SK-N-SH (cell line): ENCODE results near the gene RNASEH2B. TPM values are rescaled to one million over a fixed set of nuclear protein-coding genes. Genes with fewer than 3 reads are reported as not detected.

Experiments used
- CTCF ChIA-PET: fragments of 300-600, 350-600 bp; formaldehyde crosslinking; extraction: SDS; loops from one replicate; lab custom pipeline; 2021; lab: Yijun Ruan, JAX
- POLR2A ChIA-PET: fragments of 350-600 bp; sonication (Branson Sonifier 250); formaldehyde crosslinking; extraction: SDS; loops from one replicate; lab custom pipeline; 2020; ENCODE audit warnings: antibody characterized with exemption, inconsistent platforms; lab: Yijun Ruan, JAX
- DNase-seq: peaks from one replicate; pipeline ENCODE4 v3.0.0; 2012
- H2AFZ ChIP-seq: fragments of 200-600 bp; sonication (generic); 2 replicates; pipeline ENCODE4 v1.8.1; 2016; ENCODE audit warnings: antibody characterized with exemption, mild to moderate bottlenecking, low read depth
- H3F3A ChIP-seq: fragments of 200-600 bp; sonication (generic); replicated peaks from 2 replicates; pipeline ENCODE3; 2016; ENCODE audit warnings: antibody characterized with exemption, mild to moderate bottlenecking; ENCODE audit not compliant: insufficient read depth
- H3K27ac ChIP-seq, 2 experiments: fragments of 200-500 bp in 1 of 2; fragments of 200-600 bp in 1 of 2; sonication (Bioruptor generic) in 1 of 2; sonication (generic), shearing (Covaris generic) in 1 of 2; 2 replicates each; pipeline versions ENCODE4 v1.5.1 to v1.6.1; 2014 to 2016; ENCODE audit warnings: low read depth in 2 of 2, inconsistent platforms in 1 of 2, low read length in 1 of 2, mild to moderate bottlenecking in 1 of 2, mixed read lengths in 1 of 2
- H3K27me3 ChIP-seq: fragments of 200-600 bp; sonication (generic), shearing (Covaris generic); 2 replicates; pipeline ENCODE4 v1.6.1; 2016; ENCODE audit warnings: mixed run types; ENCODE audit not compliant: insufficient read depth
- H3K36me3 ChIP-seq, 2 experiments: fragments of 200-500 bp in 1 of 2; fragments of 200-600 bp in 1 of 2; sonication (Bioruptor generic) in 1 of 2; sonication (generic) in 1 of 2; replicated peaks in 1 of 2; 2 replicates each; pipeline versions ENCODE3 to v1.5.1; 2014 to 2016; ENCODE audit warnings: low read length in 1 of 2, mild to moderate bottlenecking in 1 of 2; ENCODE audit not compliant: insufficient read depth in 2 of 2, control insufficient read depth in 1 of 2
- H3K4me1 ChIP-seq, 2 experiments: fragments of 200-500 bp in 1 of 2; fragments of 200-600 bp in 1 of 2; sonication (Bioruptor generic) in 1 of 2; sonication (generic), shearing (Covaris generic) in 1 of 2; 2 replicates each; pipeline versions ENCODE4 v1.5.1 to v1.6.1; 2014 to 2016; ENCODE audit warnings: low read depth in 1 of 2, low read length in 1 of 2, mixed run types in 1 of 2; ENCODE audit not compliant: insufficient read depth in 2 of 2, control insufficient read depth in 1 of 2
- H3K4me2 ChIP-seq: fragments of 200-600 bp; sonication (generic), shearing (Covaris generic); 2 replicates; pipeline ENCODE4 v1.6.1; 2017; ENCODE audit warnings: mixed run types
- H3K4me3 ChIP-seq, 2 experiments: fragments of 200-500 bp in 1 of 2; fragments of 200-600 bp in 1 of 2; sonication (Bioruptor generic) in 1 of 2; sonication (generic), shearing (Covaris generic) in 1 of 2; 2 replicates each; pipeline versions ENCODE4 v1.5.1 to v1.8.1; 2014 to 2016; ENCODE audit warnings: low read depth in 2 of 2, inconsistent platforms in 1 of 2, low read length in 1 of 2, mild to moderate bottlenecking in 1 of 2, mixed read lengths in 1 of 2, moderate library complexity in 1 of 2
- H3K79me2 ChIP-seq: fragments of 200-600 bp; sonication (generic); 2 replicates; pipeline ENCODE4 v1.8.1; 2017; ENCODE audit warnings: mild to moderate bottlenecking; ENCODE audit not compliant: insufficient read depth
- H3K9ac ChIP-seq: fragments of 200-600 bp; sonication (generic); 2 replicates; pipeline ENCODE4 v1.6.1; 2017; ENCODE audit warnings: mixed run types
- H3K9me2 ChIP-seq: fragments of 200-600 bp; sonication (generic); 2 replicates; pipeline ENCODE4 v1.6.1; 2017; ENCODE audit warnings: mixed run types
- H3K9me3 ChIP-seq: fragments of 200-600 bp; sonication (generic); 2 replicates; pipeline ENCODE4 v1.6.1; 2017; ENCODE audit warnings: mixed run types, mild to moderate bottlenecking, moderate library complexity
- H4K20me1 ChIP-seq: fragments of 200-600 bp; sonication (generic); 2 replicates; pipeline ENCODE4 v1.6.1; 2017; ENCODE audit warnings: mild to moderate bottlenecking, mixed run types; ENCODE audit not compliant: insufficient read depth
- CHD2 ChIP-seq: fragments of 150-350 bp; IDR thresholded peaks from 2 replicates; pipeline ENCODE4 v1.6.1; 2018; ENCODE audit warnings: low read length; ENCODE audit not compliant: partially characterized antibody
- FOXJ3 ChIP-seq: sonication (generic); formaldehyde crosslinking; IDR thresholded peaks from 2 replicates; pipeline ENCODE4 v1.5.1; 2020; ENCODE audit warnings: mild to moderate bottlenecking, missing genetic modification reagents
- FOXM1 ChIP-seq: IDR thresholded peaks from 2 replicates; pipeline ENCODE4 v1.4.0; 2012; ENCODE audit warnings: low read depth, mild to moderate bottlenecking
- GABPA ChIP-seq: IDR thresholded peaks from 2 replicates; pipeline ENCODE4 v1.4.0; 2012; ENCODE audit warnings: low read depth, mild to moderate bottlenecking
- MAX ChIP-seq: IDR thresholded peaks from 2 replicates; pipeline ENCODE4 v1.4.0; 2012; ENCODE audit warnings: low read depth
- MEF2A ChIP-seq: IDR thresholded peaks from 2 replicates; pipeline ENCODE4 v1.4.0; 2012; ENCODE audit warnings: low read depth, borderline replicate concordance
- MXI1 ChIP-seq: IDR thresholded peaks from 2 replicates; pipeline ENCODE4 v1.6.1; 2012; ENCODE audit warnings: mild to moderate bottlenecking, low read depth, low read length, improper control_type of control experiment
- POLR2AphosphoS5 ChIP-seq: IDR thresholded peaks from 2 replicates; pipeline ENCODE4 v1.6.1; 2012; ENCODE audit warnings: low read depth, low read length
- RCOR1 ChIP-seq: fragments of 150-350 bp; IDR thresholded peaks from 2 replicates; pipeline ENCODE4 v1.6.1; 2017; ENCODE audit warnings: antibody characterized with exemption, low read length
- RXRA ChIP-seq: IDR thresholded peaks from 2 replicates; pipeline ENCODE4 v1.4.0; 2012; ENCODE audit warnings: low read depth, mild to moderate bottlenecking, borderline replicate concordance
- SMC3 ChIP-seq: IDR thresholded peaks from 2 replicates; pipeline ENCODE4 v1.6.1; 2012; ENCODE audit warnings: low read depth, low read length, improper control_type of control experiment
- TEAD4 ChIP-seq: IDR thresholded peaks from 2 replicates; pipeline ENCODE4 v1.4.0; 2012; ENCODE audit warnings: mild to moderate bottlenecking, borderline replicate concordance; ENCODE audit not compliant: insufficient read depth
- USF2 ChIP-seq: fragments of 150-350 bp; IDR thresholded peaks from 2 replicates; pipeline ENCODE4 v1.6.1; 2017; ENCODE audit warnings: antibody characterized with exemption, low read length, low read depth, borderline replicate concordance
- WGBS: methylation state at CpG from one replicate; pipeline ENCODE4 v1.1.6; 2017; ENCODE audit warnings: low lambda C conversion rate; 5-methylcytosine and 5-hydroxymethylcytosine counted together
- polyA plus RNA-seq, 3 experiments: library from polyadenylated mRNA; depleted of rRNA; stranded (reverse); fragments of >200 nt; gene quantifications; 2 replicates each; pipeline ENCODE4 v1.2.3, GENCODE V29; 2012
- TF ChIP-seq, protein P1 (sequence below): fragments of 200-600 bp; sonication (generic); IDR thresholded peaks from 2 replicates; pipeline ENCODE4 v1.6.1; 2017; ENCODE audit warnings: antibody characterized with exemption, mild to moderate bottlenecking, moderate library complexity

RNASEH2B gene
- polyA plus RNA-seq, 1 of the 3 experiments (the other 2 are of a cell fraction) = 13.0 TPM

GRCh38 chr13:50901701-50902100 lies 7.9 kb upstream of the RNASEH2B start (continued):
- no peak for TF ChIP-seq MEF2A
- TF ChIP-seq MAX = no peak
- no peak for TF ChIP-seq MXI1
- TF ChIP-seq, protein P1, sequence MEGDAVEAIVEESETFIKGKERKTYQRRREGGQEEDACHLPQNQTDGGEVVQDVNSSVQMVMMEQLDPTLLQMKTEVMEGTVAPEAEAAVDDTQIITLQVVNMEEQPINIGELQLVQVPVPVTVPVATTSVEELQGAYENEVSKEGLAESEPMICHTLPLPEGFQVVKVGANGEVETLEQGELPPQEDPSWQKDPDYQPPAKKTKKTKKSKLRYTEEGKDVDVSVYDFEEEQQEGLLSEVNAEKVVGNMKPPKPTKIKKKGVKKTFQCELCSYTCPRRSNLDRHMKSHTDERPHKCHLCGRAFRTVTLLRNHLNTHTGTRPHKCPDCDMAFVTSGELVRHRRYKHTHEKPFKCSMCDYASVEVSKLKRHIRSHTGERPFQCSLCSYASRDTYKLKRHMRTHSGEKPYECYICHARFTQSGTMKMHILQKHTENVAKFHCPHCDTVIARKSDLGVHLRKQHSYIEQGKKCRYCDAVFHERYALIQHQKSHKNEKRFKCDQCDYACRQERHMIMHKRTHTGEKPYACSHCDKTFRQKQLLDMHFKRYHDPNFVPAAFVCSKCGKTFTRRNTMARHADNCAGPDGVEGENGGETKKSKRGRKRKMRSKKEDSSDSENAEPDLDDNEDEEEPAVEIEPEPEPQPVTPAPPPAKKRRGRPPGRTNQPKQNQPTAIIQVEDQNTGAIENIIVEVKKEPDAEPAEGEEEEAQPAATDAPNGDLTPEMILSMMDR = no peak
- TF ChIP-seq USF2 = no peak
- TF ChIP-seq TEAD4 = no peak
- TF ChIP-seq CHD2 = no peak

DNA sequence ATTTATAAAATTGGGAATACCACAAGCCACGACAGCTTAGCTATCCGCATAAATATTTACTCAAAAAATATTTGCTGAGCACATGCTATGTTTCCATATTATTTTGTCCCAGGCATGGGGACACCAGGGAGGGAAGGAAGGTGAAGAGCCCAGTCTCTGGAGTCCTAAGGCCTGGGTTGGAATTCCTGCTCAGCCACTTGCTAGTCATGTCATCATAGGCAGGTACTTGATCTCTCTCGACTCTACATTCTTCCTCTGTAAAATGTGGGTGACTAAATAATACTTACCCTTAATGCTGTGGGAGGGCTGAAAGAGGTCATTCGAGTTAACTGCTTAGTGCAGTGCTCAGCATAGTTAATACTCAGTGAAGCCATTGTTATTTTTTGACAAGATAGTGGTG lies 4.3 kb upstream of the RNASEH2B start:
- no peak overlapping the region for H3K4me3 ChIP-seq
- no peak overlapping the region for H3K4me2 ChIP-seq
- TF ChIP-seq CHD2 = no peak
- no peak for TF ChIP-seq MXI1
- TF ChIP-seq GABPA = no peak
- no peak for TF ChIP-seq POLR2AphosphoS5
- TF ChIP-seq RXRA = no peak
- no peak for TF ChIP-seq SMC3
- no peak for TF ChIP-seq FOXJ3
- no peak for TF ChIP-seq FOXM1
- TF ChIP-seq MEF2A = no peak
- no peak for TF ChIP-seq RCOR1
- no peaks in the 10 kb centered on the region for H3K36me3 ChIP-seq
- H3K79me2 ChIP-seq = peaks cover 2% of the 10 kb centered on the region; the same call in 1 of the 2 replicates
- H4K20me1 ChIP-seq = no peaks in the 10 kb centered on the region
- no peak overlapping the region for H3K27ac ChIP-seq
- no peaks in the 10 kb centered on the region for H3K9me2 ChIP-seq
- no peak overlapping the region for H3K9ac ChIP-seq
- WGBS = 92% methylated on average over 4 of the region's 4 CpGs
- no peak for DNase-seq
- no peaks in the 10 kb centered on the region for H3F3A ChIP-seq
- no peaks in the 10 kb centered on the region; a peak in 2 of 4 replicates for H3K4me1 ChIP-seq
- CTCF ChIA-PET = interaction anchor here (1.8 kb wide), 1 partner anchor 13 kb away, joined by 4 read pairs; no protein-coding TSS in a partner anchor
- H3K27me3 ChIP-seq = no peaks in the 10 kb centered on the region
- H3K9me3 ChIP-seq = no peaks in the 10 kb centered on the region
- H2AFZ ChIP-seq = no peak overlapping the region
- POLR2A ChIA-PET = no interaction called here
